Neural cell (in vitro differentiated cells): ENCODE results near the gene CLIC3. TPM values are rescaled to one million over a fixed set of nuclear protein-coding genes. Genes with fewer than 3 reads are reported as not detected.

Experiments used
- H2AFZ ChIP-seq: fragments of 200-600, 300-800 bp; sonication (generic), shearing (Covaris generic); 2 replicates; pipeline ENCODE4 v1.6.0; 2014; ENCODE audit warnings: low read depth, mild to moderate bottlenecking, antibody characterized with exemption, low read length, moderate library complexity
- H3F3A ChIP-seq: fragments of 200-600 bp; shearing (Covaris generic); 2 replicates; pipeline ENCODE4 v1.6.1; 2016; ENCODE audit warnings: mild to moderate bottlenecking, moderate library complexity, mixed read lengths, antibody characterized with exemption, low read length; ENCODE audit not compliant: insufficient read depth, poor library complexity, severe bottlenecking
- H3K27ac ChIP-seq: fragments of 200-600, 300-800 bp; sonication (generic), shearing (Covaris generic); 2 replicates; pipeline ENCODE4 v1.5.1; 2014; ENCODE audit warnings: mild to moderate bottlenecking, low read length, moderate library complexity
- H3K27me3 ChIP-seq: fragments of 300-800, 200-600 bp; sonication (generic), shearing (Covaris generic); 2 replicates; pipeline ENCODE4 v1.6.0; 2014; ENCODE audit warnings: mild to moderate bottlenecking, low read depth, low read length, moderate library complexity; ENCODE audit not compliant: insufficient read depth
- H3K36me3 ChIP-seq: fragments of 300-800, 200-600 bp; sonication (generic), shearing (Covaris generic); 2 replicates; pipeline ENCODE4 v1.5.1; 2014; ENCODE audit warnings: mild to moderate bottlenecking, antibody characterized with exemption, low read length, moderate library complexity; ENCODE audit not compliant: insufficient read depth
- H3K4me2 ChIP-seq: fragments of 300-800, 200-600 bp; sonication (generic), shearing (Covaris generic); 2 replicates; pipeline ENCODE4 v1.6.0; 2014; ENCODE audit warnings: mild to moderate bottlenecking, low read length
- H3K4me3 ChIP-seq: fragments of 300-800, 200-600 bp; sonication (generic), shearing (Covaris generic); 2 replicates; pipeline ENCODE4 v1.5.1; 2014; ENCODE audit warnings: mild to moderate bottlenecking, low read length, moderate library complexity
- H3K79me2 ChIP-seq: fragments of 200-600 bp; shearing (Covaris generic); replicated peaks from 2 replicates; pipeline ENCODE4 v1.6.0; 2014; ENCODE audit warnings: mild to moderate bottlenecking, low read length, moderate library complexity; ENCODE audit not compliant: insufficient read depth
- H3K9ac ChIP-seq: fragments of 300-800, 200-600 bp; sonication (generic), shearing (Covaris generic); 2 replicates; pipeline ENCODE4 v1.6.1; 2016; ENCODE audit warnings: mild to moderate bottlenecking, low read length, mixed read lengths
- H3K9me2 ChIP-seq: fragments of 200-600 bp; shearing (Covaris generic); 2 replicates; pipeline ENCODE4 v1.6.1; 2016; ENCODE audit warnings: mild to moderate bottlenecking, low read length, mixed read lengths; ENCODE audit not compliant: insufficient read depth
- H3K9me3 ChIP-seq: fragments of 200-600, 300-800 bp; sonication (generic), shearing (Covaris generic); 2 replicates; pipeline ENCODE4 v1.6.1; 2016; ENCODE audit warnings: mild to moderate bottlenecking, mixed run types, low read length, moderate library complexity, mixed read lengths
- H4K20me1 ChIP-seq: fragments of 200-600 bp; shearing (Covaris generic); 2 replicates; pipeline ENCODE4 v1.6.1; 2016; ENCODE audit warnings: mild to moderate bottlenecking, mixed run types; ENCODE audit not compliant: insufficient read depth
- CTCF ChIP-seq: fragments of 450-650 bp; IDR thresholded peaks from 2 replicates; pipeline ENCODE4 v1.5.1; 2014; ENCODE audit warnings: antibody characterized with exemption, mild to moderate bottlenecking, moderate library complexity; ENCODE audit not compliant: poor library complexity, severe bottlenecking
- EP300 ChIP-seq: fragments of 450-650 bp; conservative IDR thresholded peaks from 2 replicates; pipeline ENCODE4 v1.6.1; 2014; ENCODE audit warnings: antibody characterized with exemption, mild to moderate bottlenecking, moderate library complexity; ENCODE audit not compliant: poor library complexity, severe bottlenecking
- EZH2 ChIP-seq: fragments of 200-600, 300-800 bp; shearing (Covaris generic), sonication (generic); IDR thresholded peaks from 2 replicates; pipeline ENCODE4 v1.6.1; 2014; ENCODE audit warnings: antibody characterized with exemption, low read length, borderline replicate concordance, mild to moderate bottlenecking; ENCODE audit not compliant: insufficient read depth, poor library complexity, severe bottlenecking
- MXI1 ChIP-seq: fragments of 450-650 bp; conservative IDR thresholded peaks from 2 replicates; pipeline ENCODE4 v1.6.1; 2014; ENCODE audit warnings: antibody characterized with exemption, mild to moderate bottlenecking; ENCODE audit not compliant: poor library complexity, severe bottlenecking
- POLR2AphosphoS5 ChIP-seq: IDR thresholded peaks from 2 replicates; pipeline ENCODE4 v1.6.1; 2012
- RAD21 ChIP-seq: fragments of 450-650 bp; conservative IDR thresholded peaks from 2 replicates; pipeline ENCODE4 v1.6.1; 2014; ENCODE audit warnings: antibody characterized with exemption, mild to moderate bottlenecking, moderate library complexity
- REST ChIP-seq: IDR thresholded peaks from 2 replicates; pipeline ENCODE4 v1.6.1; 2012; ENCODE audit warnings: borderline replicate concordance
- SMC3 ChIP-seq: fragments of 450-650 bp; conservative IDR thresholded peaks from 2 replicates; pipeline ENCODE4 v1.6.1; 2014; ENCODE audit warnings: antibody characterized with exemption, mild to moderate bottlenecking, moderate library complexity; ENCODE audit not compliant: poor library complexity
- TAF1 ChIP-seq: IDR thresholded peaks from 2 replicates; pipeline ENCODE4 v1.6.1; 2012; ENCODE audit warnings: low read depth
- polyA plus RNA-seq: library from polyadenylated mRNA; depleted of rRNA; stranded (reverse); fragments of >200 nt; gene quantifications from 2 replicates; pipeline ENCODE4 v1.2.3, GENCODE V29; 2014

Gene CLIC3
- polyA plus RNA-seq, 1 donor from 2014 or later: not detected

GRCh38 chr9:137011907-137012675, 15.7 kb upstream of the CLIC3 start:
- H3K27me3 ChIP-seq: no peaks in the 10 kb centered on the region
- no peak overlapping the region for H3K4me3 ChIP-seq
- H3K4me2 ChIP-seq: no peak overlapping the region
- H3K9me3 ChIP-seq: no peaks in the 10 kb centered on the region
- H3K9me2 ChIP-seq: no peaks in the 10 kb centered on the region
- H2AFZ ChIP-seq: no peak overlapping the region
- H3K27ac ChIP-seq: no peak overlapping the region
- H3K9ac ChIP-seq: no peak overlapping the region
- TF ChIP-seq EZH2 (no peak), CTCF (no peak), TAF1 (no peak), POLR2AphosphoS5 (no peak), RAD21 (no peak), EP300 (no peak), REST (no peak), SMC3 (no peak), MXI1 (no peak)
- H3K79me2 ChIP-seq: no peaks in the 10 kb centered on the region
- no peaks in the 10 kb centered on the region for H4K20me1 ChIP-seq
- no peaks in the 10 kb centered on the region for H3F3A ChIP-seq
- peaks cover 7% of the 10 kb centered on the region for H3K36me3 ChIP-seq

- Histone ChIP-seq H2AFZ (no peak overlapping the region), H3K36me3 (no peaks in the 10 kb centered on the region), H3K27me3 (no peaks in the 10 kb centered on the region), H3K9me2 (no peaks in the 10 kb centered on the region), H3K27ac (no peak overlapping the region), H3K9ac (no peak overlapping the region), H3K9me3 (no peaks in the 10 kb centered on the region), H3K4me3 (no peak overlapping the region), H3K4me2 (no peak overlapping the region), H3F3A (no peaks in the 10 kb centered on the region), H3K79me2 (no peaks in the 10 kb centered on the region), H4K20me1 (no peaks in the 10 kb centered on the region)
- TF ChIP-seq POLR2AphosphoS5 (no peak), REST (no peak), EZH2 (no peak), RAD21 (no peak), TAF1 (no peak), CTCF (no peak), EP300 (no peak), SMC3 (no peak), MXI1 (no peak)
These were observed 14.8 kb upstream of the CLIC3 start for GRCh38 chr9:137011156-137011555.
